ENCODE results near the gene EHD4.

DNA sequence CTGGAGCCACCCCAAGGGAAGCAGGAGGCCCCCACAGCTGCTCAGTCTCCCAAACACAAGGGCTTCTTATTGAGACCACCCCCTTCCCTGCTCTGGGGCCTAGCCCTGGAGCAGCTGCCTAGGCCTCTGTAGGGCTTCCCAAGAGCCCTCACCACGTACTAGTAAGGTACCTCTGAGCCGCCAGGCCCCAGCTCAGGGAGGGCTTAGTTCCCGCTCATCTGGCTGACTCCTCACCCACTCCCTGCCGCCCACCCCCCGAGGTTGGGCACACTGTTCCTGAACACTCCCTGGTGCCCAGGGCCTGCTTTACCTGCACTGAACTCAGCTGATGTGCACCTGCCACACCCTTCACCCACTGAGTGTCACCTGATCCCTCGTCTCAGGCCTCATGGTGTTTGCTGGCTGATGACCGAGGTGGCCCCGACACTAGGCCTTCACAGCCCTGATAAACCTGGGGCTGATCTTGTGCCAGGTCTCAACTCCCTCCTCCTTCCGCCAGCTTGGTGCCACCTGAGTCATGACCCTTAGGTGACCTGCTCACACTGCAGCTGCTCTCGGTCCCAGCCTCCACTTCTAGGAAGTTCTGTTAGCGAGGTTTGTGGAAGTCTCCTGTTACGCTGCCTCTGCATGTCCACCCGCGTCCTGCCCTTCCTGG is 60.5 kb downstream of the EHD4 start:
- TF ChIP-seq ZNF133 (tag by site-specific recombination; IDR thresholded peaks at IDR 0.05) (no peak), CTCF (tag by site-specific recombination; IDR thresholded peaks at IDR 0.05) (no peak), ZNF302 (tag by site-specific recombination; IDR thresholded peaks at IDR 0.05; ENCODE audit: low read depth) (no peak), ZNF24 (tag by site-specific recombination; IDR thresholded peaks at IDR 0.05) (no peak), ZNF549 (tag by site-specific recombination; IDR thresholded peaks at IDR 0.05) (no peak), ZNF544 (tag by site-specific recombination; IDR thresholded peaks at IDR 0.05) (no peak), SETDB1 (IDR thresholded peaks at IDR 0.05; ENCODE audit: insufficient read length, low read length) (no peak), ZNF394 (tag by site-specific recombination; IDR thresholded peaks at IDR 0.05; ENCODE audit: borderline replicate concordance) (no peak), ZBTB48 (tag by site-specific recombination; IDR thresholded peaks at IDR 0.05) (no peak), ZNF202 (tag by site-specific recombination; IDR thresholded peaks at IDR 0.05; ENCODE audit: borderline replicate concordance) (no peak), ZNF791 (tag by site-specific recombination; IDR thresholded peaks at IDR 0.05) (no peak), ZNF280C (tag by site-specific recombination; IDR thresholded peaks at IDR 0.05) (no peak)

Measured in HEK293 (cell line).